Tibial artery (tissue), 4 donors: Measurements from ENCODE around the gene DNASE1.

Experiments
- DNase-seq, 2 donors: peaks; one replicate each; pipeline ENCODE4 v3.0.0-alpha.2; 2019
- H3K27ac ChIP-seq, 2 donors: fragments of 200-600 bp; sonication (generic) in 1 of 2; 1 replicate in 1 of 2; 2 replicates in 1 of 2; pipeline ENCODE4 v1.5.1; 2018 to 2019; ENCODE audit warnings: mild to moderate bottlenecking in 1 of 2
- H3K27me3 ChIP-seq, 2 donors: fragments of 200-600 bp; sonication (generic) in 1 of 2; one replicate each; pipeline versions ENCODE4 v1.5.1 to v1.6.0; 2016 to 2019
- H3K36me3 ChIP-seq, 3 donors: fragments of 200-600 bp; sonication (generic) in 2 of 3; one replicate each; pipeline ENCODE4 v1.5.1; 2016 to 2019; ENCODE audit warnings: mild to moderate bottlenecking in 2 of 3
- H3K4me1 ChIP-seq, 4 donors: fragments of 200-600 bp; sonication (generic) in 2 of 4; 1 replicate in 3 of 4; 2 replicates in 1 of 4; pipeline ENCODE4 v1.5.1; 2016 to 2019
- H3K4me3 ChIP-seq, 2 donors: fragments of 200-600 bp; sonication (generic) in 1 of 2; 1 replicate in 1 of 2; 2 replicates in 1 of 2; pipeline ENCODE4 v1.5.1; 2018 to 2019; ENCODE audit warnings: mild to moderate bottlenecking in 2 of 2
- H3K9me3 ChIP-seq, 3 donors: fragments of 200-600 bp; sonication (generic) in 1 of 3; one replicate each; pipeline ENCODE4 v1.5.1; 2016 to 2019
- CTCF ChIP-seq, 2 experiments: fragments of 200-600 bp in 1 of 2; fragments of 450-650 bp in 1 of 2; IDR thresholded peaks; one replicate each; pipeline ENCODE4 v1.5.1; 2017 to 2019; ENCODE audit warnings: antibody characterized with exemption in 2 of 2, mild to moderate bottlenecking in 1 of 2, moderate library complexity in 1 of 2
- intact Hi-C: fragments of 100-400 bp; cut with DNase I; formaldehyde crosslinking; loops from one replicate; pipeline ENCODE4 v1.15.0; 2023; ENCODE audit warnings: low total_unique reads

DNASE1 gene

GRCh38 chr16:3664187-3664896, 9.9 kb downstream of the DNASE1 start:
- DNase-seq = no peak
- no peak overlapping the region for H3K27ac ChIP-seq

GRCh38 chr16:3665508-3665907, 11.0 kb downstream of the DNASE1 start:
- Histone ChIP-seq H3K4me3 (no peak overlapping the region), H3K27me3 (no peaks in the 10 kb centered on the region), H3K36me3 (peaks cover 21 to 78% (median 72%) of the 10 kb centered on the region in 3 donors), H3K27ac (no peak overlapping the region), H3K9me3 (no peaks in the 10 kb centered on the region), H3K4me1 (no peaks in the 10 kb centered on the region)
- no peak for TF ChIP-seq CTCF (IDR thresholded peaks at IDR 0.05)
- no peak for DNase-seq
- intact Hi-C loops = no loop called here

More at GRCh38 chr16:3664187-3664896, 9.9 kb downstream of the DNASE1 start:
- intact Hi-C loops = no loop called here
- Histone ChIP-seq H3K36me3 (peaks cover 24 to 85% (median 77%) of the 10 kb centered on the region in 3 donors), H3K4me1 (no peaks in the 10 kb centered on the region), H3K9me3 (no peaks in the 10 kb centered on the region), H3K4me3 (no peak overlapping the region), H3K27me3 (no peaks in the 10 kb centered on the region)
- TF ChIP-seq CTCF (IDR thresholded peaks at IDR 0.05) = no peak

GRCh38 chr16:3668626-3669025, 14.1 kb downstream of the DNASE1 start:
- Histone ChIP-seq H3K4me1 (no peaks in the 10 kb centered on the region), H3K36me3 (peaks cover 6 to 78% (median 72%) of the 10 kb centered on the region in 3 donors), H3K4me3 (no peak overlapping the region), H3K27me3 (no peaks in the 10 kb centered on the region), H3K27ac (no peak overlapping the region), H3K9me3 (no peaks in the 10 kb centered on the region)
- no peak for DNase-seq
- TF ChIP-seq CTCF (IDR thresholded peaks at IDR 0.05) = no peak
- intact Hi-C loops = no loop called here

- no peaks in the 10 kb centered on the region for H3K27me3 ChIP-seq
- DNase-seq = no peak
- no peak for TF ChIP-seq CTCF (IDR thresholded peaks at IDR 0.05)
- H3K4me1 ChIP-seq = no peaks in the 10 kb centered on the region
- H3K27ac ChIP-seq = no peak overlapping the region
- H3K9me3 ChIP-seq = no peaks in the 10 kb centered on the region
- H3K4me3 ChIP-seq = no peak overlapping the region
- H3K36me3 ChIP-seq = peaks cover 6 to 78% (median 72%) of the 10 kb centered on the region in 3 donors
- intact Hi-C loops = no loop called here
These were observed 14.6 kb downstream of the DNASE1 start for GRCh38 chr16:3669082-3669481.

GRCh38 chr16:3670711-3671110, 16.2 kb downstream of the DNASE1 start:
- peaks cover 21 to 78% (median 72%) of the 10 kb centered on the region in 3 donors for H3K36me3 ChIP-seq
- intact Hi-C loops = no loop called here
- no peak for TF ChIP-seq CTCF (IDR thresholded peaks at IDR 0.05)

More at GRCh38 chr16:3670711-3671110, 16.2 kb downstream of the DNASE1 start:
- no peaks in the 10 kb centered on the region for H3K9me3 ChIP-seq
- DNase-seq = no peak
- no peaks in the 10 kb centered on the region for H3K4me1 ChIP-seq
- H3K27me3 ChIP-seq = no peaks in the 10 kb centered on the region
- H3K4me3 ChIP-seq = no peak overlapping the region
- H3K27ac ChIP-seq = no peak overlapping the region
